ENCODE measurements around the gene MYOM3. TPM values are rescaled to one million over a fixed set of nuclear protein-coding genes. Genes with fewer than 3 reads are reported as not detected.

MYOM3 gene
- total and polyA plus RNA-seq, 11 donors: 76.7 to 379 (median 288) TPM

DNA sequence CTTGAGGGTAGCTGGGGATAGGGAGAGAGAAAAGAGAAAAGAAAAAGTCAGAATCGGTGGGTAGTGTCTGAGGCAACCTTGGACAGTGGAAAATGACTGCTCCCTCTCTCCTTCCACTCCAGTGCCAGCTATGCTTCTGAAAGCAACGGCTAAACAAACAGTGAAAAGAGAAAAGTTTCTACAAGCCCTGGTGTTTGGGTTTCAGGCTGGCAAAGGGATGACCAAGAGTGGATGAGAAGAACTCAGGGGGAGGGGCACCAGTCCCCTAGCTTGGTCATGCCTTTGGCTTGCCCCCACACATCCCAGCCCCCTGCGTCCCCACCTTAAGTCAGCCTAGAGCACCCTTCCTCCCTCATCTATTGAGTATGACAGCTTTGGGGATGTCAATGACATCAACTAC lies 22.4 kb upstream of the MYOM3 start:
- Histone ChIP-seq H3K36me3 (no peaks in the 10 kb centered on the region), H3K9me3 (peaks cover 0 to 27% (median 9%) of the 10 kb centered on the region in 12 donors), H3K27me3 (no peaks in the 10 kb centered on the region), H3K4me3 (no peak overlapping the region), H3K27ac (no peak overlapping the region), H3K4me1 (no peaks in the 10 kb centered on the region)
- intact Hi-C loops (cut with DNase I): no loop called here
- DNase-seq (no peak), ATAC-seq (no peak)
- no peak for TF ChIP-seq POLR2A (IDR thresholded peaks at IDR 0.05)
- TF ChIP-seq, protein P1, sequence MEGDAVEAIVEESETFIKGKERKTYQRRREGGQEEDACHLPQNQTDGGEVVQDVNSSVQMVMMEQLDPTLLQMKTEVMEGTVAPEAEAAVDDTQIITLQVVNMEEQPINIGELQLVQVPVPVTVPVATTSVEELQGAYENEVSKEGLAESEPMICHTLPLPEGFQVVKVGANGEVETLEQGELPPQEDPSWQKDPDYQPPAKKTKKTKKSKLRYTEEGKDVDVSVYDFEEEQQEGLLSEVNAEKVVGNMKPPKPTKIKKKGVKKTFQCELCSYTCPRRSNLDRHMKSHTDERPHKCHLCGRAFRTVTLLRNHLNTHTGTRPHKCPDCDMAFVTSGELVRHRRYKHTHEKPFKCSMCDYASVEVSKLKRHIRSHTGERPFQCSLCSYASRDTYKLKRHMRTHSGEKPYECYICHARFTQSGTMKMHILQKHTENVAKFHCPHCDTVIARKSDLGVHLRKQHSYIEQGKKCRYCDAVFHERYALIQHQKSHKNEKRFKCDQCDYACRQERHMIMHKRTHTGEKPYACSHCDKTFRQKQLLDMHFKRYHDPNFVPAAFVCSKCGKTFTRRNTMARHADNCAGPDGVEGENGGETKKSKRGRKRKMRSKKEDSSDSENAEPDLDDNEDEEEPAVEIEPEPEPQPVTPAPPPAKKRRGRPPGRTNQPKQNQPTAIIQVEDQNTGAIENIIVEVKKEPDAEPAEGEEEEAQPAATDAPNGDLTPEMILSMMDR (IDR thresholded peaks at IDR 0.05): no peak
- 85 to 94% (median 89%) methylated on average over 3 of the region's 3 CpGs for WGBS, 4 donors

DNA sequence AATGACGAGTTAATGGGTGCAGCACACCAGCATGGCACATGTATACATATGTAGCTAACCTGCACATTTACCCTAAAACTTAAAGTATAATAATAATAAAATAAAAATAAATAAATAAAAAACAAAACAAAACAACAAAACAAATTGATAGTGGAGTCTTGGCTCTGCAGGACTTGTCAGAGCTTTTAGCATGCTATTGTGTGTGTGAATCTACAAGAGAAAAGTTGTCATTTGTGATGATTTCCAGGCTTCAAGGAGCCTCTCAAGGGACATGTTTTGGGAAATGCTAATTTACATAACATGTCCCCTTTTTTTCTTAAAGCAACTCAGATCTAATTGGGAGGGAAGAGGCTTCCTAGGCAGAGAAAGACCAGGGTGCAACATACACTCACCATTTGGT lies 21.9 kb upstream of the MYOM3 start:
- ATAC-seq (no peak), DNase-seq (no peak)
- Histone ChIP-seq H3K9me3 (peaks cover 0 to 25% (median 9%) of the 10 kb centered on the region in 12 donors), H3K4me3 (no peak overlapping the region), H3K27ac (no peak overlapping the region), H3K36me3 (no peaks in the 10 kb centered on the region), H3K27me3 (no peaks in the 10 kb centered on the region), H3K4me1 (no peaks in the 10 kb centered on the region)
- intact Hi-C loops (cut with DNase I): no loop called here
- no peak for TF ChIP-seq POLR2A (IDR thresholded peaks at IDR 0.05)
- TF ChIP-seq, protein P1 (IDR thresholded peaks at IDR 0.05): no peak
- WGBS, 4 donors: 78 to 88% (median 82%) methylated on average over 1 of the region's 1 CpG

DNA sequence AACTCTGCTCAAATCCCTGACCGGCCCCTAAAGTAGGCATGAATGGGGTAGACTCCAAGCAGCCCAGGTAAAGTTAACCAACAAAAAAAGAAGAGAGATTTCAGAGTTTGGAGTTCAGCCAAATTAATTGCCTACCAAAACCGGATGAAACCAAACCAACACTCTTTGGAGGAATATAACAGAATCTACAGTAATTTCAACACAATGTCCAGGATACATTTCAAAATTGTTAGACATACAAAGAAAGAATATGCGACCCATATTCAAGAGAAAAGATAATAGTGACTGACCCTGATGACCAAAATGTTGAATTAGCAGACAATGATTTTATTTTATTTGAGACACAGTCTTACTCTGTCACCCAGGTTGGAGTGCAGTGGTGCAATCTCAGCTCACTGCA lies 18.4 kb upstream of the MYOM3 start:
- no peak overlapping the region for H3K4me3 ChIP-seq
- WGBS, 4 donors: 80 to 86% (median 84%) methylated on average over 3 of the region's 3 CpGs
- H3K36me3 ChIP-seq: no peaks in the 10 kb centered on the region
- no peaks in the 10 kb centered on the region for H3K27me3 ChIP-seq
- DNase-seq (no peak), ATAC-seq (no peak)
- H3K27ac ChIP-seq: no peak overlapping the region
- peaks cover 0 to 25% (median 9%) of the 10 kb centered on the region in 12 donors for H3K9me3 ChIP-seq
- intact Hi-C loops (cut with DNase I): no loop called here
- H3K4me1 ChIP-seq: peaks cover 0 to 10% (median 0%) of the 10 kb centered on the region in 12 donors
- TF ChIP-seq, protein P1 (IDR thresholded peaks at IDR 0.05): no peak
- TF ChIP-seq POLR2A (IDR thresholded peaks at IDR 0.05): no peak

DNA sequence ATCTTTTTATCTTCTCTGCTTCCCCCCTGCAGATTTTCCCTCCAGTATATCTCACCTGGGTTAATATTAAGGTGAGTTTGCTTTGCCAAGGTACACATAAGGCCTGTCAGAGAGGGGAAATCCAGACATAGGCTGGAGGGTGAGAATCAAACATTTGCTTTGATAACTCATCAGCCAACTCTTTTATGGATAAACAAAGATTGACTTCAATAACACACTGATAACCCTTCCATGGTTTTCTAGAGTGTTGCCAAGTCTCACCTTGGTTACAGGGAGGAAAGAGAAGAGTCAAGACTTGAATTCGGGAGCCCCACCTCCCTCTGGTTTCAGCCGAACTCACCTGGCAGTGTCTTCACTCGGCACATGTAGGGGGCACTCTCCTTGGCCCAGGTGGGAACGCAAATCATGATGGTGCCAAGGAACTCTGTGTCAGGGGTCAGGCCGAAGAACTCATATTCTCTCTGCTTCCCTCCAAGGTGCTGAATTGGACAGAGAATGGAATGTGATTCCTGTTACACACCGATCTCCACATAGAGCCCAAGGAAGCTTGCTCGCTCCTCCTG lies 15.9 kb upstream of the MYOM3 start:
- Histone ChIP-seq H3K9me3 (peaks cover 0 to 25% (median 9%) of the 10 kb centered on the region in 12 donors), H3K4me1 (peaks cover 0 to 10% (median 0%) of the 10 kb centered on the region in 12 donors), H3K27me3 (no peaks in the 10 kb centered on the region), H3K36me3 (no peaks in the 10 kb centered on the region), H3K4me3 (no peak overlapping the region), H3K27ac (no peak overlapping the region)
- DNase-seq: peak in 1 of 5 donors; percentile 9
- ATAC-seq: no peak
- TF ChIP-seq, protein P1 (IDR thresholded peaks at IDR 0.05): no peak
- no peak for TF ChIP-seq POLR2A (IDR thresholded peaks at IDR 0.05)
- WGBS, 4 donors: 76 to 89% (median 87%) methylated on average over 7 of the region's 7 CpGs
- intact Hi-C loops (cut with DNase I): no loop called here

Measured in heart left ventricle (tissue), 16 donors.